Measurements from ENCODE around the gene MDGA2.

The MDGA2 gene

DNA sequence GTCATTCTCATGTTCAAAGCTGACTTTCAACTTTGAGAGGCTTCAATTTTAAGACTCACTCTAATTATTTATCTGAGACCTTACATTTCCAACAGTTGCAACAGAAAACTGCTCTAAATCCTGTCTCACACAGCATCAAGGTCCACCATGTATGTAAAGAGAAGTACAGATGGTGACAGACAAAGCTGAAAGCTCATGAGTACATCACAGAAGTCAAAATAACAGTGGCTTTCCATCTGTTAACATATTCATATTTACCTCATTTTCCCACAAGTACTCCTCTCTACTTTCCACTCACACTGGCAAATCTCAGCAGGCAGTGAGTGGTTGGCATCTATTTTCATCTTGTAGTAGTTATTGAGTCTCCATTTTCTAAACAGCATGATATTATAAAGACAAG lies 192.0 kb downstream of the MDGA2 start:
- DNase-seq = no peak

DNA sequence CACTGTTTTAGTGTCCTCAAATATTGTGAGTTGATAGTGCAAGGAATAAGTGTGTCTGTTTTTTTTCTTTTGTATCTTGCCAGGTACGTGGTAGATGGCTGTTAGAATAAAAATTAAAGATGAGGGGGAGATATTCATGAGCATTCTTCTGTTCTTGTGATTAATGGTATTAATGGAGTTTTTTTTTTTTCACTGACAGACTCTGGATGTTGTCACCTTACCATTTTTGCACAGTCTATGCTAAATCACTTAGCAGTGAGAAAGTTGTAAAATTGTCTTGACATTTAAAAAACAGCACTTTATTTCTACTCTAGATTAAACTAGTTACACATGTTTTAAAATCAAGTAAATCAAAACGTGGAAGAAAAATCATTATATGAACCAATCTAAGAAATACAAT lies 204.3 kb downstream of the MDGA2 start:
- DNase-seq = no peak

DNA sequence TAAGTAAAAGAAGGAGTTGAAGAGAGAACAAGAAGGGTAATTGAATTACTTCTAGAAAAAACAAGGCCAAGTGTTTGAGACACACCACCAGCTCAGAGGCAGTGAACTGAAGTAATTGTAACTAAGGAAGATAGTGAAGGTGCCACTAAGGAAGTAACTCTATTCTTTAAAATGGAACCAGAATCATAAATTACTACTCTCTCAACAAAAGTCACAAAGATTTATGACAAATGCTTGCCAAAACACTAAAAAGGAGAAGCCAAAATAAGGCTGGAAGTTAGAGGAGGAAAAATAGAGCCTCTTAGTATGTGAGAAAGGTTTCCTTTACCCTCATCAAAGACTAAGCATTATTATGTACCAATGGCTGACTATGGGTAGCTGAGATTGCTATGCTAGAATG lies 208.5 kb downstream of the MDGA2 start:
- DNase-seq = no peak

DNA sequence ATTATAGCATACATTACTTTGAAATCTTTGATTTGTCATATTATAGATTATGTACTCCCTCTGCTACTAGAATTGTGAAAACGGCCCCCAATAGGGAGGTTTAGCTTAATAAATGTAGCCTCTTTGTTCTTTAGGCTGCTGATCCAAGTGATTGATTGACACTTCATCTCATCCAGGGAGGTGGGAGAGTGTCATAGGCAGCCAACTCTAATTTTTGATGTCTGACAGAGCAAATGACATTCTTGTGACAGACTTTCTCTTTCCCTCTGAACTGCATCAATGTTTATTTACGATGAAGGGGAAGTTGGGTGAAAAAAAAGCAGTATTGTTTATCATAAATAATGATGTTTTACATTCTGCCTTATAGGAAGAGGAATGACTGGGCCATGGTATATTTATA lies 221.4 kb downstream of the MDGA2 start:
- DNase-seq = no peak

DNA sequence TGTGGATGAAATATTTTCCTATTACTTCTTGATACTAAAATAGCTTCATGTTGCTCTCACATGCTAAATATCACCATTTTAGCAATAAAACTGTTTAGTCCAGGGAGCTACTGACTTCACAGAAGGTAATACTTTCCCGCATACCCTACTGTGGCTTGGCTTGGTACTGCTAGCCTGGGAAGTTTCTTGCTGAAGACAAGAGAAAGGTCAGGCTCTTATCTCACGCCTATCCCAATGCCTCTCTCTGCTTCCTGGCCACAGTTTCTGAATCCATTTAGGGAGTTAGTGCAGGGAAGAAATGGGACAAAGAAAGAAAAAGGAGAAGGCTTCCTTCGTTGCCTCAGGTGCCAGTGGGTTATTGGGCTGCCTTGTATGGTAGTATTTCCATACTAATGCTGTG lies 228.3 kb downstream of the MDGA2 start:
- no peak for DNase-seq

DNA sequence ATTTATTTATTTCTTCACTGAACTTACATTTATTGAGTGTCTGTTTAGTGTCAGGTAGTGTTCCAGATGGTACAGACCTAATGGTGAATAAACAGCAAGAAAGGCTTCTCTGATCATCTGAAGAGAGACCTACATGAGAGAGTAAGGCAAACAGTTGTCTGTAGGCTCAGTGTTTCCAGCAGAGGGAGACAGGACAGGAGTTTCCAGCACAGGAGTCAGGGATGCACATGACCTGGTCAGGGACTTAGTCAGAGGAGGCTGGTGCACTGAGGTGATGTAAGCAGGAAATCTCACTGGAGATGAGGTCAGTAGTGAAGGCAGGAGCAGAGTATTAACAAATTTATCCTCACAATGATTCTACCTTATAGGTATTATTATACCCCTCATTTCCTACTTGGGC lies 233.2 kb downstream of the MDGA2 start:
- DNase-seq = no peak

DNA sequence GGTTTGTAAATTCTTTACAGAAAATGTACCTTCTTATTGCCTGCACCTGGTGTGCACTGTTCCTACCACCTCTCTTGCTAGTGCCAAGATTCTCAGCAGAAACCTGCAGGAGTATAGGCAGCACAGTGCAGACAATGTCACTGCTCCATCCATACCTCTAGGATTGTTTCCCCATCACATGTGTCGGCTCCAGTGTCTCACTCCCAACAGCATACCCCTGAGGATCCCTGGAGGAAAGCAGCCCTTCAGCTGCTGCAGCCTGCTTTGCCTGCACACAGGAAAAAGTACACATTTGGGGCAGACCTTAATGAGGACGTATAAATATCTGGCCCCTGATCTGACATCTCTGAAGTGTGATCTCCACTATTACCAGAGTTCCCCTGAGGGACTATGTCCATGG lies 235.5 kb downstream of the MDGA2 start:
- no peak for DNase-seq

DNA sequence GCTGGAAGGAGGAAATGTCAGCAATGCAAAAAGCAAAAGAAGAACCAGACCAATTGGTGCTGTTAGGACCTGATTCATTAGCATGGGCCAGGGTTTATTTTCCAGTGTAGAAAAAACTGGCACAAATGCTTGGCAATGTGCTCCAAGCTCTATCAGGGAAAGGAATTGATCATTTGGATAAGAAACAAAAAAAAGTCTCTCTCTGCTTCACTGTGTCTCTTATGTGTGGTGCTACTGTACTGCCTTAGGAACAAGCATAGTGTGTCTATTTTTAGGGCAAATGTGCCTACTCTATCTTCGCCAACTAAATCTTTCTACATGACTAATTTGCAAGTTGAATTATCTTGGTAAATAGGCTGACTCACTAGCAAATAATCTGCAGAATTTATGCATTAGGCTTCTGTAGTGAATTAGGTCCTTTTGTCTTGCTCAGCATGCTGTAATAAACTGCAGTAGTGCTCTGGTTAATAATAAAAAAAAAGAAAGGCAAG lies 236.7 kb downstream of the MDGA2 start:
- DNase-seq = no peak

DNA sequence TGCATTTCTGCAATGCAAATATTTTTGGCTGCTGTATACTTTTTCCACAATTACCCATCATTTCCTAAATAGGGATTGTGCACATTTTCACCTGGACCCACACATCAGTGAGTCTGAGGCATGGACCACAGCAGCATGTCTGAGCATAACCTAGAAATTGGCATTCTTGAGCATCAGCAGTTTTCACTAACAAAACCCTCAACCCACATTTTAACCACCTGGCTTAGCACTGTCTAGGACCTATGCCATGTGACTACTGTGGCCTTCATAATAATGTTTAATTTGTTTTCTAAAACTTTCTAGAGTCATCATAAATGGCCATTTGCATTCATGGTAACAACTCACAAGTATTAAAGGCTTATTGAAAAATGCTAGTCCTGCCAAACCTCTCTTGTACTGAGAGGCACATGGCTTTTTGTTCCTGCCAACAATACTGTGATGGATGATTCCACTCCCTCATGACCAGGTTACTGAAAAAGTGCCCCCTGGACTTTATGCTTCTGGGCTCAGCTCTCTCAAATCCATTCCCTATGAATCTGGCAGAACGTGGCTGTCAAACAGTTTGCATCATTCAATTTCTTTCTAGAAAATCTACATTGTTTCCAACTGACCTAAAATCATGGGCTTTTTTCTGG lies 240.0 kb downstream of the MDGA2 start:
- no peak for DNase-seq

DNA sequence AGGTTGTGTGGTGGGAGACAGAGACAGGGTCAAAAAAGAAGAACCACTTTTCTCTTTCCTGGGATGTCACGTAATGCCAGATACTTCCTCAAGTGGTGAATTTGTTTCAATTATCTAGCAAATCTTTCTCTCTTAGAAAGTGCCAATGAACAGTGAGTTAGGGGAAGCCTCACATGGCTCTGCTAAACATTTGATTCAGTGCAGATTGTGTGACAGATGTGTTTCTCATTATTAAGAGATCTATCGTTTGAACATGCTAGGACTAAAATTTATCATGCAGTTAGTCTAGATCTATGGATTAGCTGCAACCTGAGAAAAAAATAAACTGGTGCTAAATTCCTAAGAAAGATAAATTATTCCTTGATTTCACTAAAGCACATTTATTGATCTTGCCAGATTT lies 247.8 kb downstream of the MDGA2 start:
- DNase-seq = no peak

DNA sequence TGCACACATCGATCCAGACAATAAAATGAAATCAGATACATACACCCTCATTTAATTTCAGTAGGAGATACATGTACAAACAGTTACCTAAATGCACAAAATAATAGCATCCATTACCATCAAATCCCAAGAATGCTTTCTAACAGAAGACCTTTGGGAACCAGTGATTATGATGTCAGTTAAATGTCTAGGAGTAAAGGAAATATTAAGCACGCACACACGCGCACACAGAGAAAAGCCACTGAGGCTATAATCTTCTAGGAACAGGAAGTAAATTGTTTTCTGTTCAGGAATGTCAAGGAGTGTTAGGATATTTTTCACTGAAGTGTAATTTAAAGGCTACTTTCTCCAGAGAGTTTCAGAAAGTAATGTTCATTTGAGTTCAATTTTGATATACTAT lies 250.1 kb downstream of the MDGA2 start:
- no peak for DNase-seq

DNA sequence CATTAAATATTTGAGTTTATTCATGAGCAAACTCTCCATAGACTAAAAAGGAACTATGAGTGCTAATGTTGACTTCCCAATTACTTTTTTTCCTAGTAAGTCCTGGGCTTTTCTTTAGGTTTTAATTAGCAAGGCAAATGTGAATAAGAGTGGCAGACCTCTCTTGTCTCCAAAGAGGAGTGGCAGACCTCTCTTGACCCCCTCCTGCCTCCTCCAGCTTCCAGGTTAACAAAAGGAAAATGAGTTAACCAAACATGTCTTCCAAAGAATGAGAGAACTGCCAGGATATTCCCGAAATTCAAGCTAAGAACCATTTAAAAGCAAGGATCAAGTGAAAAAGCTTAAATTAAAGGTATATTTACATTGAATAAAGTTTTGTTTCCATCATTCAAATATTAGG lies 253.2 kb downstream of the MDGA2 start:
- DNase-seq = no peak

DNA sequence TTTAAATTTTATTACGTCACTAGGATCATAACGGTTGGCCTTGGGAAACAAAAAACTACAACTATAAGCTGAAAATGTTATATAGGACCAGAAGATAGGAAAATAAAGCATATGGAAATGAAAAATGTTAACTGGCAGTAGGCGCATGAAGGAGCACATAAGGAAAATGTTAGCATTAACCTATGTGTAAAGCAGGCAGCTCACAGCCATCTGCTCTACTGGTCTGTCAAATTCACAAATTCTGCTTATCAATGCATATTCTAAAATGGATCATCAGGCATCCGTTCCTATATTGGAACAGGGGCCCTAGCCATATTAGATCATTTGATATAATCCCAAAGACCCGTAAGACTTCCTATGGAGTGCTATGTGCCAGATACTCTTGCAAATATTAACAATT lies 263.9 kb downstream of the MDGA2 start:
- no peak for DNase-seq

DNA sequence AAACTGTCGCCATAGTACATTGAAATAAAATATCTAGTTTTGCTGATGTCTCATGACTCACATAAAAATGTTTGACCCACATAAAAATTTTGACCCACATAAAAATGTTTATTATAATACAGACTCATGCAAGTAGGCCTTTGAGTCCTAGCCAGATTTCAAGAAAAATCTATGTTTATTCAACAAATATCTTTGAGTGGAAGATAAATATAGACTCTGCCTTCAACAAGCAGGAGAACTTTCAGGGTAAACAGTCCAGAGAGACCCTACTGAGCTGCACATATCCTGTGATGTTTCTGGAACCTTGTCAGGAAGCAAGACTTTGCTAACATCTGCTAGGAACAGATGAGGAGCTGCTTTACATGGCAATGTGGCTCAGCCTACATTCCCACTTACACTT lies 283.1 kb downstream of the MDGA2 start:
- no peak for DNase-seq

DNA sequence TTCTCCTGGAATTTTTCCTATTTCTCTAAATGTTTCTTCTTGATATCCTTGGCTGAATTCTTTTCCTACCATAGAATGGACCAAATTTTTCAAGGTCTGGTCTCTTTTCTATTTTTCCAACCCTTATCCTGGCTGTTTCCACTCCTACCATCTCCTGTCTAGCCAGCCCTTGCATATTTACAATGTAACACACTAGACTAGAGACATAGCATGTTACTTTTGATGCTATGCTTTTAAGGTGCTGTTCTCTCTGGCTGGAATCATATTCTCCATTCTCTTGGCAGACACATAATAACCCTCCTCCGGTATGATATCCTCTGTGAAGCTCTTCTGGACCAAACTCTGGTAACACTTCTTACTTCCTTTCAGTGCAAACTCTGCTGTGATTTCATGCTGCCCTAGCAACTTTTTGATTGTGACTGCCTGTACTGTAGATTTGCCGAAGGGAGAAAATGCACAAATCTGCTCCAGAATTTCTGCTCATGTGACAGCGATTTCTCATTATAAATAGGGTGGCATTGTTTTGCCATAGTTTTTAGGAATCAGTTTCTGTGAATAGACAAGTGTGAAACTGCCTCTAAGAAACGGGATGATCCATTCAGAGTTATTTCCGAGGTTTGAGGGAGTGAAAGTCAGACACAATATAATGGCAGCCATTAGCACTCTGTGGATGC lies 284.4 kb downstream of the MDGA2 start:
- DNase-seq = no peak

DNA sequence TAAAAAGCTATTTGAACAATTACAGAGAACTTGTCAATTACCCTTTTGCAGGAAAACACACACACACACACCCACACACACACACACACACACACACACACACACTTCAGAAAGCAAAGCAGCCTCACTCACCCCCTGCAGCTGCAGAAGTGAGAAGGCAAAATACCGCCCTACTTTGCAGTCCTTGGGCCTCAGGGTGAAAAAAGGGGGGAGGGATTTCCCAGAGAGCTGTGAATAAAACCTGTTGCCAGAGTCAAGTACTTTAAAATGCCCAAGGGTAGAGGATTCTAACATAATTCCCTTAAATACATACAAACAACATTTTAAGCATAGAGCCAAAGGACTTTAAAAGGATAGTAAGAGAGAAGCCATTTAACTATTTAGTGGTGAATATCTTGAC lies 285.9 kb downstream of the MDGA2 start:
- no peak for DNase-seq

DNA sequence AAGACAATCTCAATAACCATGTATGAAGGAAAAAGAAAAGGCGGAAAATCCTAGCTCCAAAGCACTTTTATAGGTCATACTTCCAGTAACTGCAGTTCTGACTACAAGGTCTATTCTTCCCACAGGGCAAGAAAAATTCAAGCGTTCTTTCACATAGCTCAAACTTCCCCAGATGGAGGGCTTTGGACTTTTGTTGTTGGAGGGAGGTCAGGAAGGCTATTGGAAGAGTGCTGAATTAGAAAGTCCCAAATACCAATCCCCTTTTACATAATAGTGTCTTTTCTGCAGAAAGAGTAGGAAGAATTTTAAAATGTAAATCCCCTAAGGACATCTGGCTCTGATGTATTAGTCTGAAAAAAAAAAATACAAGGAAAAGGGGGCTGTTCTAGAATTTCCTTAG lies 309.4 kb downstream of the MDGA2 start:
- no peak for DNase-seq

DNA sequence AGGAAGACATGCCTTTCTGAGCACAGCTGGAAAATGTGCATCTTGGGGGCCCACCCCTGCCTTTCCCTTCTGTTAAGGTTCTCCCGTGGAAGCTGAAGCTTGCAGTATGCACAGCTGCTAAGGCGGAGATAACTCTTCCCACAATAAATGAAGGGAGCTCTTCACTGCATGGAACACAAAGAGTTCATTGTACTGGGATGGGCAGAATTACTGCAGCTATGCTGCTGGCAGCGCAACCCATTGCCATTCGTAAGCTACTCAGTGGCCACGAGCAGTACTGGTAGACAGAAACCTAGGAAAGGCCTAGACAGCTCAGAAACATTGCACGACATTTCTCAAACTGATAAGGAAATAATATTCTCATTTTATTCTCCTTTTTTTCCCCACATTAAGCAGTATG lies 310.2 kb downstream of the MDGA2 start:
- no peak for DNase-seq

DNA sequence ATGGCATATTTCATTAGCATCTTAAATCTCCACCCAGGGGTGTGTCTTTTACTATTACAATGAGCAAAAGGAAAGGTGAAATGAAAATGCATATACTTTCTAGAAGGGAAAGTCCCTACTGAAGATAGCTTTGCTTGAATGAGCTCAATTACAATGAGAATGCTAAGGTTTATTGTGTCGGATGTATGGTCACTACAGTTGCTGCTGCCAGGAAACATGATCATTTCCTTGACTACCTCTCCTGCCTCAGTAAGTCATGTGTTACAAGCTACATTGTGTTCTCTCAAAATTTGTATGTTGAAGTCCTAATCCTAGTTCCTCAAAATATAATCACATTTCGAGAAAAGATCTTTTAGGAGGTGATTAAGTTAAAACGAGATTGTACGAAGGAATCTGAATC lies 322.2 kb downstream of the MDGA2 start:
- no peak for DNase-seq

DNA sequence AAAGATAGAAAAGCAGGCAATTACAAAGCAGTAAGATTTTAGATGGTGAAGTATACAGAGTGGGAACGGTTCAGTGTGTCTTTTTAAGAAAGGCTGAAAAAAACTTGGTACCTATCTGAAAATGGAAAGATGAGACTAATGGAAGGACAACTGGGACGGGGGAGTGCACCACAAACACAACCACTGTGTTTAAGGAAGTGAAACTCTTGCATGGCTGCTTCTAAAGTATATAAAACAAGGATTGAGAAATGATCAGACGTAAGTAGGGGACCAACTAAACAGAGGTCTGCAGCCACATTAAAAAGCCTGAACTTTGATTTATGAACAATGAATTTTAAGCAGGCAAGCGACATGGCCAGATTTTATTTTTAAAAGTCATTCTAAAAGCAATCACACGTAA lies 328.6 kb downstream of the MDGA2 start:
- DNase-seq = no peak

DNA sequence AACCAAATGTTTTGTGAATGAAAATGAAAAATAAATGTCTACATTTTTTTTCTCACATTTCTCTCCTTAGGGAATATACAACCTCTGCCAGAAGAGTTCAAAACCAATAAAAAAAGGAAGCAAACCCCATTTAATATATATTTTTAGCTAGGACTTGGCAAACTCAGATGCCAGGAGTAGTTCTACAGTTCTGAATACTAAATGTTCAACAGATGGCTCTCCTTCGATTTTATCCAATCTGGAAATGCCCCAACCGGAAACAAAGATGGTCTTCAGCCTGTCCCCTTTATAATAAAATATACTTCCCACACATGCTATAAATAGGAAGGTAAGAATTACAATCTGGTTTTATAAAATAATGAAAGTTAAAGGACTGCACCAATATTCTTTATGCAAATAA lies 330.4 kb downstream of the MDGA2 start:
- DNase-seq = no peak

DNA sequence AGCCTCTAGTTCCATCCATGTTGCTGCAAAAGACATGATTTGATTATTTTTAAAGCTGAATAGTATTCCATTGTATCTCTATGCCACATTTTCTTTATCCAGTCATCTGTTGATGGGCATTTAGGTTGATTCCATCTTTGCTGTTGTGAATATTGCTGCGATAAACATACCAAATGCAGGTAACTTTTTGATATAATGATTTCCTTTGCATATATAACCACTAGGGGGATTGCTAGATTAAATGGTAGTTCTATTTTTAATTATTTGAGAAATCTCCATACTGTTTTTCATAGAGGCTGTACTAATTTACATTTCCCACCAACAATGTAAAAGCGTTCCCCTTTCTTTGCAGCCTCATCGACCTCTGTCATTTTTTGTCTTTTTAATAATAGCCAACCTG lies 342.5 kb downstream of the MDGA2 start:
- no peak for DNase-seq

DNA sequence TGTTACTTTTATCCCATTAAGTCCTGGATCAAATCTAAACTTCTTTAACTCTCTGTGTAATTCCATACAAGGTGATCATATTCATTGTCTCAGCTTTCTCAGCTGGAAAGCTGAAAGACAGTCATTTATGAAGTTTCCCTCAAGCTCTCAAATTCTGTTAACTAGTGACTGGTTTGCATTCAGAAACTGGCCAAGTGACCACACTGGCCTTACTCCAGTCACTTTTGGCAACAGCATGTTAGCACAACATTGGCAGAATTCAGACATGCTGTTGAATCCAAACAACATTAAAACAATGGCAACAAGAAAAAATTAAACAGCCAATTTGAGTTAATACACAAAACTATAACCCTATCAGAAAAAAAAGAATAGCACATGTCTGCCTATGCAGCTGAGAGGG lies 343.3 kb downstream of the MDGA2 start:
- no peak for DNase-seq

DNA sequence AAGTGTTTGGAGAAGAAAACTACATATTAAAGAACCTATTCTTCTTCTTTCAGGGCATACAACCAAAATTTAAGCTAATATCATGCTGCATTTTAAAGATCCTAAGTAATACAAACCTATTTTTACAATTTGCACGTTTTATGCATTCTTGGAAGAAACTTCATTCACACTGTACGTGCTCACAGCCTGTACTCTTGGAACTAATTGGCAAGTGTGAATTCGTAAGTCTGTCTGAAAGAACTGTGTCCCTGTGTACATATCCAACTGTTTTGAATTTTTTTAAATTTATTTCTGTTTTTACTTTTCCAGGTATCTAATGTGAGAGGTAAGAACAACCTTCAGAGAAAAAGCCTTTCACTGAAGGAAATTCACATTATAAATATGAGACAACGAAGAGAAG lies 347.0 kb downstream of the MDGA2 start:
- no peak for DNase-seq

DNA sequence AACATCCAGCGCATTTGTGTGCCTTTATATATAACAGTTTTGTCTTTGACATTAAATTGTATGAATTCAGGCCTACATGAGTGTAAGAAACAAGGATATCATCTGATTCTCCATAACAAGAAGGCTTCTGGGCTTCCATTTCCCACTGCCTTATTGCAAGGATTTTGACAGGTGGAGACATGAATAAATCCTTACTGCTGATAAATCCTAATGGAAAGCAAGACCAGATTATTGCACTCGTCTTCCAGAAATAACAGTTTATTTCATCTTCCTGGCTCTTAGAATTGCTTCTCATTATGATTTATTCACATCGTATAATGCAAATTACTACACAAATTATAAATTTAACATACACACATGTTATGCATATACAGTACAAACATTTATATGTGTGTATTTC lies 348.1 kb downstream of the MDGA2 start:
- DNase-seq = no peak

Data from CD4-positive, alpha-beta T cell treated with Interleukin-4 for 1 hour (primary cell).